Activated CD4-positive, alpha-beta T cell treated with anti-CD3 and anti-CD28 coated beads for 4 hours (primary cell): ENCODE results near the gene PPP1R7.
A peak's percentile ranks its signal among the peaks of the same experiment; 100 is the strongest.
"Not testable (repeated sequence)": the region's sequence is repeated elsewhere in the genome, so short reads cannot be mapped to it uniquely, and the experiment has no call there.

ENCODE experiments used
- DNase-seq, 2 donors: peaks; one replicate each; pipeline ENCODE4 v3.0.0-alpha.2; 2020

PPP1R7 gene

GRCh38 chr2:241149925-241150659 lies at the start of gene PPP1R7:
PPP1R7 (plus strand) TSS chr2:241150467; CDS start chr2:241150496, 29 bp downstream.
- peak; percentile 93 to 94 for DNase-seq

- peak; percentile 85 to 86 for DNase-seq
Observed at GRCh38 chr2:241102239-241102803, 47.9 kb upstream of the PPP1R7 start, which contains the start of gene MTERF4. MTERF4 (minus strand) TSS chr2:241102287; CDS start chr2:241102273, 14 bp downstream.

- no peak for DNase-seq
Observed at GRCh38 chr2:241103176-241103595, 47.1 kb upstream of the PPP1R7 start.

GRCh38 chr2:241104611-241105010 lies 45.7 kb upstream of the PPP1R7 start:
- DNase-seq: not testable (repeated sequence)

- no peak for DNase-seq
Observed at GRCh38 chr2:241105641-241106040, 44.6 kb upstream of the PPP1R7 start.

GRCh38 chr2:241107031-241107783 lies 43.1 kb upstream of the PPP1R7 start:
- DNase-seq: no peak

- DNase-seq: no peak
Observed at GRCh38 chr2:241108271-241109209, 41.7 kb upstream of the PPP1R7 start.

- DNase-seq: no peak
Observed at GRCh38 chr2:241109210-241110088, 40.8 kb upstream of the PPP1R7 start.

- DNase-seq: no peak
Observed at GRCh38 chr2:241110089-241110606, 40.1 kb upstream of the PPP1R7 start.

- no peak for DNase-seq
Observed at GRCh38 chr2:241110607-241111439, 39.4 kb upstream of the PPP1R7 start.

- no peak for DNase-seq
Observed at GRCh38 chr2:241111440-241111805, 38.8 kb upstream of the PPP1R7 start.

- DNase-seq: no peak
Observed at GRCh38 chr2:241112046-241112445, 38.2 kb upstream of the PPP1R7 start.

- no peak for DNase-seq
Observed at GRCh38 chr2:241112592-241112991, 37.7 kb upstream of the PPP1R7 start.

GRCh38 chr2:241114836-241115235 lies 35.4 kb upstream of the PPP1R7 start:
- DNase-seq: no peak

GRCh38 chr2:241115361-241115760 lies 34.9 kb upstream of the PPP1R7 start:
- no peak for DNase-seq

GRCh38 chr2:241116606-241117560 lies 33.4 kb upstream of the PPP1R7 start:
- DNase-seq: no peak

- DNase-seq: no peak
Observed at GRCh38 chr2:241118737-241119505, 31.3 kb upstream of the PPP1R7 start.

- no peak for DNase-seq
Observed at GRCh38 chr2:241120440-241120839, 29.8 kb upstream of the PPP1R7 start.
